Activated CD8-positive, alpha-beta memory T cell treated with anti-CD3 and anti-CD28 coated beads, Interleukin-2, amount 50 U/mL, for 48 hours (primary cell): ENCODE results near the gene TUT4.

Experiments
- DNase-seq: peaks from one replicate; pipeline ENCODE4 v3.0.0-alpha.2; 2020

The TUT4 gene

DNA sequence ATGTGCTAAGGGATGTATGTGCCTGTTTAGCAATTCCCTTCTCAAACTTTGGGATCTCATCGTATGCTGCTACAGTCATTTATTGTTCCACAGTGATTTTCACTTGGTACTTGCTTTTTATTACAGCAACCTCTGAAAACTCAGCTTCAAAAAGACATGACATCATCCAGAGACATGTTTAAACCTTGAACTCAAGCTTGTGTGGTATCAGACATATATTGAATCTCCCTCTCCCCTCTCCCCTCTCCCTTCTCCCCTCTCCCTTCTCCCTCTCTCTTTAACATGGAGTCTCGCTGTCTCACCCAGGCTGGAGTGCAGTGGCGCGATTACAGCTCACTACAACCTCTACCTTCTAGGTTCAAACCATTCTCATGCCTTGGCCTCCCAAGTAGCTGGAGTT, 19.5 kb upstream of the TUT4 start:
- no peak for DNase-seq

DNA sequence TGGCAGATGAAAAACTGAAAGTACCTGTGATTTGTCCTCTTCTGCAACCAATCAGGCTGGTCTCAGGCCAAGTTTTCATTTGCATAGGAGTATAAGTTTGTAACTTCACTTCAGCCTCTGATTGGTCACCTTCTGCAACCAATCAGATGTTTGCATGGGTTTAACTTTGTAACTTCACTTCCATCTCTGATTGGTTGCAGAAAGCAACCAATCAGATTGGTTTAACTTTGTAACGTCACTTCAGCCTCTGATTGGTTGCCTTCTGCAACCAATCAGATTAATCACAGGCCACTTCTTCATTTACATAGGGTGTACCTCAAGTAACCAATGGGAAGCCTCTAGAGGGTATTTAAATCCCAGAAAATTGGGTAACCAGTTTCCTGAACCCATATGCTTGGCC, 18.9 kb upstream of the TUT4 start:
- no peak for DNase-seq

DNA sequence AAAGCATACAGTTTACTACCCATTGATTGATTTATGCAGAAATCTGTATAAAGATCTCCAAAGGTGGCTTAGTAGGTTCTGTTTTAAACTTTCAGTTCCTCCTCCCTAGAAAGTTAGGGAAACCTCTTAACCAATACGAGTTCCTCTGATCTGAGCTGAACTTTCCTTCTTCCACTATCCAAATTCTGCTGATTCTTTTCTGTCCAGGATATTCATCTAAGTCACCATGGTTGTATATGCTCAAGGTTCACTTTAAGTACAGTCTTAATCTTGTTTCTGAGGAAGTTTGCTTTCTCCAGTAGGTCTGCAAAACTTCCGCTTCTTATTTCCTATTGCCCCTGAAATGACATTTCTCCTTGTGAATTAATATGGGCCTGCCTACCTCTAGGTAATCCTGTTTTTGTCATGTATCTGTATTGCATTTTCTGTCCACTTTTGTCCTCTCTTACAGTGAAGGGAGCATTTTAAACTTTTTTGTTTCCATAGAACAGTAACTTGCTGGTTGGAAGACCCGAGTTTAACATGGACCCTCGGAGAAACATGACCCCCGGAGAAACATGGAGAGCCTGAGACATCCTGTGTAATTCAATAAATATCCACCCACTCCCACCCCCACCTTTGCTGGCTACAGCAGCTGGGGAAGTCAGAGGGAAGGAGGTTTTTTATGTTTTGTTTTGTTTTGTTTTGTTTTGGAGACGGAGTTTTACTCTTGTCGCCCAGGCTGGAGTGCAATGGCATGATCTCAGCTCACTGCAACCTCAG, 16.7 kb upstream of the TUT4 start:
- no peak for DNase-seq

DNA sequence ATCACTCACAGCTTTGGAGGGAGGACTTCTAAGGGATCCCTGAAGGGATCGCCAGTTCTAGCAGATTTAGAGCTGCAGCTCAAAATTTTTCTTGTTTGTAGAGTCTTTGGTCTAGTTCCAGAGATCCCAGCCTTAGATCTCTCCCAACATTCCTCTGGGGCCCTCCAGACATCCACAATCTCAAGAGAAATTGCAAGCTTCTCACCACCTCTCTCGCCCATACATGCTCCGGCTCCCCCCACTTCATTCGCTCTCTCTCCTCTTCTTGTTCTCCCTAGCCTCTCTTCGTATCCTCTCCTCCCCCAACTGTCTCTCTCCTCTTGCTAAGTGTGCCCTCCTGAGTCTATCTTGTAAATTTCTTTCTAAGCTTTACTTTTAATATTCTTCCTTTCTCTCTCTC, 15.1 kb upstream of the TUT4 start:
- DNase-seq: no peak

DNA sequence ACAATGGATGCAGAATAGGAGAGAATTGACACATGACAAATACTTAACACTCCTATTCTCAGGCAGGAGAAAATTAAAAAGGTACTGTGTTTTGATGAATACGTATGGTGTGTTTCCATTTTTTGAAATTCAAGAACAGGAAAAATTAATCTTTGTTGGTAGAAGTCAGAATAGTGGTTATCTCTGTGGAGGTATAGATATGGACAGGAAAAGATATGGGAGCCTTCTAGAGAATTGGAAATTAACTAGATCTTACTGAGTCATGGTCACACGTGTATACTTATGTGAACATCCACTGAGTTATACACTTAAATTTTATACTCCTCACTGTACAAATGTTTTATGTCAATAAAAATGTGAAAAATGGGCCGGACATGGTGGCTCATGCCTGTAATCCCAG, 9.9 kb upstream of the TUT4 start:
- no peak for DNase-seq

DNA sequence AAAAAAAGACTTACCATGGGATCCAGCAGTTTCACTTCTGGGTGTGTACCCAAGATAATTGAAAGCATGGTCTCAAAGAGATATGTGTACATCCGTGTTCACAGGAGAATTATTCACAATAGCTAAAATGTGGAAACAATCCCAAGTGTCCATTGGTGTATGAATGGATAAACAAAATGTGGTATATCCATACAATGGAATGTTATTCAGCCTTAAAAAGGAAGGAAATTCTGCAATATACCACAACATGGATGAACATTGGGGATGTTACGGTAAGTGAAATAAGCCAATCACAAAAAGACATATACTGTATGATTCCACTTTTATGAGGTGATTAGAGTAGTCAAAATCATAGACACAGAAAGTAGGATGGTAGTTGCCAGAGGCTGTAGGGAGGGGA, 7.0 kb upstream of the TUT4 start:
- DNase-seq: no peak

DNA sequence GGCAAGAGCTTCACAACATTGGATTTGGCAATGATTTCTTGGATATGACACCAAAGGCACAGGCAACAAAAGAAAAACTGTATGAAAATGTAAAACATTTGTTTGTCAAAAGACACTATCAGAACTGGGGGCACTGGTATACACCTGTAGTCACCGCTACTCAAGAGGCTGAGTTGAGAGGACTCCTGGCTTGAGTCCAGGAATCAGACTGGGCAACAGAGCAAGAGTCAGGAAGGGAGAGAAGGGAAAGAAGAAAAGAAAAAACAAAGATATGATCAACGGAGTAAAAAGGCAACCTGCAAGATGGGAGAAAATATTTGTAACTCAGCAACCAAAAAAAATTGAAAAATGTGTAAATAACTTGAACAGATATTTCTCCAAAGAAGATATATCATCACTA, 6.0 kb upstream of the TUT4 start:
- no peak for DNase-seq

DNA sequence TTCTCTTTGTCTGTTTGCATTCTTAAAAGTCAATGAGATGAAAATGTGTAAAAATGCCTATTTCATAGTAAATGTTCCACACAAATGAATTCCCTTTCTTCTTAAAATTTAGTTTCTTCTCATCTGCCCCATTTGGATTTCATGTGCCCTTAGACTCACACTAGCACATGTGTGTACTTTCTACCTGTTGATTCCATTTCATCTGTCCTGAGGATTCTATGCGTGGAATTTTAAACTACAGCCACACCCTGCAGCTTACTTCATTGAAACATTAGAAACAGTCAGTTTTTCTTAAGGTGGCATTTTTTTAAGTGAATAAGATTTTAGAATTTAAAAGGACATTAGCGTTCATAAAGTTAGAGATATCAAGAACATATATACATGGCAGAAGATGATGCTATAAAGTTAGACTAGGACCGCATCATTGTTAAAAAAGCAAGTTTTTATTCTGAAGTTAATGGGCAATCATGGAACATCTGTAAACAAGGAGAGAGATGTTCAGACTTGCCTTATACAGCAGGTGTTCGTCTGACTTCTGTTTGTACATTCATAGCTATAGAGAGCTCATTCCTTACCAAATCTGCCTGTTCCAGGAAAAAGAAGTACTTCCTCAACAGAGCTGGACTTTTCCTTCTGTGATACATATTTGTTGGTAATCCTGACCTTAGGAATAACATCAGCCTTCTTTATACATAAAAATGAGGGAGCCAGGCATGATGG, 3.9 kb upstream of the TUT4 start:
- DNase-seq: no peak

DNA sequence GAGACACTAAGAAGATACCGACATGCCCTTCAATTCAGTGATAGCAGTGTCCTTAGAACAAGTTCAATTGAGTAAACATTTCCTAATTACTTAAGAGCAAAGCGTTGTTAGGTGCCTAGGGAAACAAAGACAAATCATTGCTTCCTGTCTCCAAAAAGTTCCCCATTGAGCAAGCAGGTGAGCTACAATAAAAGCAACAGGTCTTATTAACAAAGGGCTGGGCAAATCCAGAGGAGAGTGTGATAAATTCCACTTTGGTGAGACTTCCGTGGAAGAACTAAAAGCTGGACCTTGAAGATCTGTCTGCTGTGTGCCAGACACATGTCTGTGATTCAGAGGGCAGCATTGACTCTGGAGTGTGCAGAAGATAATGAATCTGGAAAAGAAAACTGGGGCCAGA, 1.9 kb upstream of the TUT4 start:
- no peak for DNase-seq

DNA sequence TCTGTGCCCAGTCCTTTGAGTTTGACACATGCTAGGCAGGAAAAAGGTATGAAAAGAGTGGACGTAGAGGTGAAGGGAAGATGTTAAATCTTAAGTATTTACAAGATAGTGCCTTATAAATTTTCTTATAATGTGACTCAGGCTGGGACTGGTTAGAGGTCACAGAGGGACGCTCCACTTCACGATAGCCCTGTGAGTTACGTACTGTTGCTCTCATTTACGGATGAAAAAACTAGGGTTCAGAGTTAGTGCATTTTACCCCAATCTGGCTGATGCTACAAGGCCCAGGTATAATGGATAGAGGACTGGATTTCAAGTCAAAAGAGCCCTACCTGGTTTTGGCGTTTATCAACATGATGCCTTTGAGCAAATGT, 1.4 kb upstream of the TUT4 start:
- DNase-seq: no peak

DNA sequence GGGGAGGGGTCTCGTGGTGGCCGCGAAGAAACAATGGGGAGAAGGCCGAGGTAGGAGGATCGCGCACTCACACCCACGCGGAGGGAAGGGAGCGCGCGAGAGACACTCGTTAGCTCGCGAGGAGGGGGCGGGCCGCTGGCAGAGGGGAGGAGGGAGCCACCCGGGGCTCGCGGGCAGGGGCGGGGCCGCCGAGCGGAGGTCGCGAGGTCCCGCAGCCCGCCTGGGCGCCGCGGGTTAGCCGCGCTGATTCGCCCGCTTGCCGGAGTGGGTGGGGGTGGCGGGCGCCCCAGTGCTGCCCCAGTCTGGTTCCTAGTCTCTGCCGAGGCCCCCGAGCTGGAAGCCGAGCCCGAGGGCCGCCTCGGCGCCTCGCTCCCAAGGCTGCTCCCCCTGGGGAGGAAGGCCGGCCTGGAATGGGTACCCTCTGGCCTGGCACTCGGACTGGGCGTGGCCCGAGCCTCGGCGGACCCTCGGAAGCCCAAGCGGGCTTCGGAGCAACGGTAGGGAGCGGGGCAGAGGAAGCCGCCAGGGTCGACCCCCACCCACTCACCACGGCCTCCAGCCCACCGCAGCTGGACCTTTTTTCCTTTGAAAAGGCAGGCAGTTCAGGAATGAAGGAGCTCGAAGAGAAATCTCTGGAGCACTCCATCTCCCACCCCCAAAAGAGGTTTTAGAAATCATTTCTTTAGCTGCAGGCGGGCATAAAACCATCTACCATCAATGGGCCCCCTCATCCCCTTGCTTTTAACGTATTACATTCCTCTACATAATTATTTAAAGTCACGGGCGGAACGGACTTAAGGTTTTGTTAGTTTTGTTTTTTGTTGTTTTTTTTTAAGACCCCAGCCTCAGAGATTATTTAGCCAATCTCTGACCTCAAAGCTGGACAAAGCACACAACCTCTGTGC, 722 bp upstream of the TUT4 start:
- peak; percentile 92 for DNase-seq

DNA sequence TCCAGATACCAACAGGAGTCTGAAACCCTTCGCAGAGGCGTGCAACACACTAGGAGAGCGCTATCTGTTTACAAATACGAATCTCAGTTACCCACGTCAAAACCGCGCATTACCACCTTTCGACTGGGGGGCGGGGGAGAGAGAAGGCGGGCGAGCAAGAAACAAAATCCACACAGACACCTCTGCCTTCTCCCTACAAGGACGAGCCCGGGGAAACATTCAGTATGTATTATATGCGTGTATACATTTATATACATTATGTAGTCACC, 722 bp downstream of the TUT4 start:
- peak; percentile 80 for DNase-seq

DNA sequence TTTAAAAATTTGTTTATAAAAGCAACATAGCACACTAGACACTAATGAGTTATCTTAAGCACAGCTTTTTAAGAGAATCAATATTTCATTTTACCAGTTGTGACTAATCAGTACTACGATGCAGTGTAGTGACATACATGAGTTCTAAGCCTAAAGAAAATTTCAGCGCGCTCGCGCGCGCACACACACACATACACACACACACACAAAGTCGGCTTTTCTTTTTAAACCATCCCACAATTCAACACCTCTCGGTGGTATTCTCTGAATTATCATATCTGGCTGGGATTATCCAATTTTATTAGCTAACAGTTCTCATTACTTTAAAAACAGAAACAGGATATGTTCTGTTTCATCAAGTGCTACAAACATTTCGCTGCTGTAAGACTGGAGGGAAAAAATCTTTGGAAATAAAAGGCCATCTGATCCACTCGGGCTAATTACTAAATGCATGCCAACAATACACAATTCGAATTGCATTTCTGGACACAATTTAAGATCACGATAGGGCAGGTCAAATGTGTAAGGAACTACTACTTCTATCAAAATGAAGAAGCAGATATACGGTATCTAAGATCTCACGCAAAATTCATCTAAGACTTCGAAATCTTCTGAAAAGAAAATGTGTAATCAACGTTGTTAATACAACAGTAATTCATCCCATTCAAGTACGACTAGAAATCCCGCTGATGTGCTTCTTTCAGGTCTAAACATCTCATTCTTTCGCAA, 1.2 kb downstream of the TUT4 start:
- DNase-seq: peak; percentile 65

DNA sequence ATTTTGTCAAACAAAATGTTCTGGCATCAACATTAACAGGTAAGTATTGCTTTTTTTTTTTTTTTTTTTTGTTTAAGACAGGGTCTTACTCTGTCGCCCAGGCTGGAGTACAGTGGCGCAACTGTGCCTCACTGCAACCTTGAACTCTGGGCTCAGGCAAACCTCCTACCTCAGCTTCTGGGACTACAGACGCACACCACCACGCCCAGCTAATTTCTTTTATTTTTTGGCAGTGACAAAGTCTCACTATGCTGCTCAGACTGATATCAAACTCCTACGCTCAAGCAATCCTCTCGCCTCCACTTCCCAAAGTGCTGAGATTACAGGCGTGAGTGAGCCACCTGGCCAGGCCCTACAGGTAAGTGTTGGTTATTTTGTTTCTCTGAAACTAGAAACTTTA, 2.4 kb downstream of the TUT4 start:
- no peak for DNase-seq

DNA sequence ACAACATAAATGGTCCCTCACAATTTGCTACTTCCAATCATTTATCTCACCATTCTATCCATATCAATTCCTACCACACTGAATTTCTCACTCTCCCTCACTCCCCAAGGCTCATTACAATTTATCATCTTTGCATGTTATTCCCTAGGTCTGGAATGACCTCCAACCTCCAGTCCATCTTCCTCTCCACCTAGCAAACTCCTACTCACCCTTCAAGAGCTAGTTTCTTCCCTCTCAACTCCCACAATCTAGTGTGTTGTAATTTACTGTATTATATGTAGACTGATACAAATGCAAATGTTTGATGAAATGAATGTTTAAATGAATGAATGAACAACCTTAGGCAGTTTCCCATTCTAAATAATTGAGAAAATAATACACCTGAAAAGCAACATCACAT, 3.6 kb downstream of the TUT4 start:
- no peak for DNase-seq

DNA sequence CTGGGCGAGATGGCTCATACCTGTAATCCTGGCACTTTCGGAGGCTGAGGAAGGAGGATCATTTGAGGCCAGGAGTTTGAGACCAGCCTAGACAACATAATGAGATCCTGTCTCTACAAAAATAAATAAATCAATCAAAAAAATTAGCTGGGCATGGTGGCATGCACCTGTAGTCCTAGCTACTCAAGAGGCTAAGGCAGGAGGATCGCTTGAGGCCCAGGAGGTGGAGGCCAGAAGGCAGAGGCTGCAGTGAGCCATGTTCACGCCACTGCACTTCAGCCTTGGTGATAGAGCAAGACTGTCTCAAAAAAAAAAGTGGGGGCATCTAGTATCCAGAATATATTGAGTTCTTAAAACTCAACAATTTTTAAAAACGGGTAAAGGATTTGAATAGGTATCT, 6.0 kb downstream of the TUT4 start:
- DNase-seq: no peak

DNA sequence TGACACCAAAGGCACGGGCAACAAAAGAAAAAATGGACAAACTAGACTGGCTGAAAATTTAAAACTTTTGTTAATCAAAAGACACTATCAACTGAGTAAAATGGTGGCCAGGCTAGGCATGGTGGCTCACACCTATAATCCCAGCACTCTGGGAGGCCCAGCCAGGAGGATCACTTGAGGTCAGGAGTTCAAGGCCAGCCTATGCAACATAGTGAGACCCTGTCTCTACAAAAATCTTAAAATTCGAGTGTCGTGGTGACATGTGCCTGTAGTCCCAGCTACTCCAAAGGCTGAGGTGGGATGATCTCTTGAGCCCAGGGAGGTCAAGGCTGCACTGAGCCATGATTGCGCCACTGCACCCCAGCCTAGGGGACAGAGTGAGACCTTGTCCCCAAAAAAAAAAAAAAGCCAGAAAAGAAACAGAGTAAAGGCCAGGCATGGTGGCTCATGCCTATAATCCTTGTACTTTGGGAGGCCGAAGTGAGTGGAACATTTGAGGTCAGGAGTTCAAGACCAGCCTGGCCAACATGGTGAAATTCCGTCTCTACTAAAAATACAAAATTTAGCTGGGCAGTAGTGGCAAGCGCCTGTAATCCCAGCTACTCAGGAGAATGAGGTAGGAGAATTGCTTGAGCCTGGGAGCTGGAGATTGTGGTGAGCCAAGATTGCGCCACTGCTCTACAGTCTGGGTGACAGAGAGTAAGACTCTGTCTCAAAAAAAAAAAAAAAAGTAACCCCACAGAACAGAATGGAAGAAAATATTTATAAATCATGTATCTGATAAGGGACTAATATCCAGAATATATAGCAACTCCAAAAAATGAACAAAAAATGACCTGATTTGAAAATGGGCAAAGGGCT, 8.0 kb downstream of the TUT4 start:
- no peak for DNase-seq

DNA sequence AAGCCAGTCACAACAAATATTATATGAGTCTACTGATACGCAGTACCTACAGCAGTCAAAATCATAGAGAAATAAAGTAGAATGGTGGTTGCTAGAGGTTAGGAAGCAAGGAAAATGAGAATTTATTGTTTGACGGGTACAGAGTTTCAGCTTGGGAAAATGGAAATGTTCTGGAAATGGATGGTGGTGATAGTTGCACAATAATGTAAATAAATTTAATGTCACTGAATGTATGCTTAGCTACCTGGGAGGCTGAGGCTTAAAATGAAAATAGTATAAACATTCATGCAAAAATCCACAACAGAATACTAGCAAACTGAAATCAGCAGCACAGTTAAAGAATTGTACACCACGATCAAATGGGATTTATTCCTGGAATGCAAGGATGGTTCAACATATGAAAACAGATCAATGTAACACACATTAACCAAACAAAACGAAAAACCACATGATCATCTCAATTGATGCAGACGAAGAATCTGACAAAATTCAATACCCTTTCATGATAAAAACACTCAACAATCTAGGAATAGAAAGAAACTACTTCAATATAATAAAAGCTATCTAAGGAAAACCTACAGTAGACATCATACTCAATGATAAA, 10.7 kb downstream of the TUT4 start:
- DNase-seq: no peak

DNA sequence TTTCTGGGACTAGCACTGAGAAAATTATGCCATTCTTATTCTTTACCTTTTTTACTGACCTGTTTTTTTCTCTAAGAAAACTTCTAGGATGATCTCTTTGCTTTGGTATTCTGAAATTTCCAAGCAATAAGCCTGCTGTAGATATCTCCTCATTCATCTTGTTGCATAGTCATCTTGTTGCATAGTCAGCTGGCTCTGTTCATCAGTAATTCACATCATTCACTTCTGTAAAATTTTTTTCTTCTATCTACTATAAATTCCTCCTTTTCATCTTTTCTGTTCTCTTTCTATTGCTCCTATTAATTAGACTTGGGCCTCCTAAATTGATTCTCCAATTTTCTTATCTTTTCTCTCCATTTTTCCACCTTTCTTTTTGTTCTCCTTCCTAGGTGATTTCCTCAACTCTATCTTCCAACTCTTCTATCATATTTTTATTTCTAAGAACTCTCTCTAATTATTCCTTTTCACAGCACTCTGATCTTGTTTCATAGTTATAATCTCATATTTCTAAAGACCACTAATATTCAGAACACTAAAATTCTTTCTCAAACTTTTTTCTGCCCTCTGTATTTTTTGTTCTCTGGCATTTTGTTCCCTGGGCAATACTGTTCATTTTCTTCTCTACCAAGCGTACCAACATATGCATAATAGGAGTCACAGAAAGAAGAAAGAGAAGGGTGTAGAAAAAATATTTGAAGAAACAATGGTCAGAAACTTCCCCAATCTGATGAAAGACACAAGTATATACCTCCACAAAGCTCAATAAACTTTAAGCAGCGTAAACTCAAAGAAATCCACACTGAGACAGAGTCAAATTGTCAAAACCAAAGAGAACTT, 17.7 kb downstream of the TUT4 start:
- DNase-seq: no peak

DNA sequence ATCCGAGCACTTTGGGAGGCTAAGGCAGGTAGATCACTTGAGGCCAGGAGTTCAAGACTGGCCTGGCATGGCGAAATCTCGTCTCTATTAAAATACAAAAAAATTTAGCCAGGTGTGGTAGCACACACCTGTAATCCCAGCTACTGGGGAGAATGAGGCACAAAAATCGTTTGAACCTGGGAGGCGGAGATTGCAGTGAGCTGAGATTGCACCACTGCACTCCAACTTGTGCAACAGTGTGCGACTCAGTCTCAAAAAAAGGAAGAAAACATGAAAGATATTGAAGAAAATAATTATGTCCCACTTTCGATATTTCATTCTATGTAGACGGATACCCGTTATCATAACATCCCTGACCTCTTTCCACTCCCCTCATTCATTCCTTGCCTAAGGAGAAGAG, 19.2 kb downstream of the TUT4 start:
- no peak for DNase-seq

DNA sequence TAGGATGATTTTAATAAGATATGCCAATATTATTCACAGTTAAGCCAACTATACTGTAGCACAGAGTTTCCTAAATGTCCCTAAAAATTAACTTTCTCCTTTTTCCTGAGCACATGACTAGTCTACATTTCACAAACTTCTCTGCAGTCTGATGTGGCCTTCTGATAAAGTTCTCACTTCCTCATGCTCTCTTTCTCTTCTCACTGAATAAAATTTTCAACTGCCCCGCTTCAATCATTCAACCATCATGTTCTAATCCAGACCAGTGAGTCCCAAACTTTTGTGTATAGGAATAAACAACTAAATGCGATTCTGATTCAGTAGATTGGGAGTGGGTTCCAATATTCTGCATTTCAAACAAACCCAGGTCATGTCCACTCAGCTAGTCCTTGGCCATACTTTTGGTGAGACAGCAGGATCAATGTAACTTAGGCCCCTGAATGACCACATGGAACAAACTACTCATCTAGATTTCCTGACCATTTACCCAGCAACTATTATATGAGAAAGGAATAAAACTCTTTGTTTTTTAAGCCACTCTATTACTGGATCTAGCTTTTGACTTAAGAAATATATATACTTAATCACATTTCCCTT, 20.1 kb downstream of the TUT4 start:
- DNase-seq: no peak
